T-cell (primary cell): Measurements from ENCODE around the gene BMP7. TPM values are rescaled to one million over a fixed set of nuclear protein-coding genes. Genes with fewer than 3 reads are reported as not detected.
A peak's percentile ranks its signal among the peaks of the same experiment; 100 is the strongest.

Experiments used
- ATAC-seq, 4 experiments: fragments of 200-7000 bp in 3 of 4; fragments of 150-1000 bp in 1 of 4; cut with Tn5 transposase; replicated peaks in 1 of 4; 1 replicate in 3 of 4; 2 replicates in 1 of 4; pipeline ENCODE4 v1.10.0; 2021; ENCODE audit warnings: moderate library complexity in 3 of 4, mild to moderate bottlenecking in 2 of 4, moderate number of reproducible peaks in 1 of 4
- CTCF ChIA-PET, 2 donors: fragments of 300-600 bp; sonication (Branson Sonifier 250); formaldehyde crosslinking; loops; one replicate each; lab custom pipeline; 2022; ENCODE audit warnings: antibody characterized with exemption in 2 of 2; lab: Charles Lee
- POLR2A ChIA-PET, 2 donors: fragments of 300-600 bp; sonication (Branson Sonifier 250); formaldehyde crosslinking; loops; one replicate each; lab custom pipeline; 2022; ENCODE audit warnings: antibody characterized with exemption in 2 of 2; lab: Charles Lee
- DNase-seq, 35 experiments: peaks; one replicate each; pipeline versions ENCODE4 v3.0.0 to v3.0.0-alpha.2; 2013 to 2023
- H3K27ac ChIP-seq: one replicate; pipeline ENCODE4 v1.5.1; 2013; ENCODE audit warnings: low read length
- H3K27me3 ChIP-seq, 2 experiments: replicated peaks in 1 of 2; 1 replicate in 1 of 2; 2 replicates in 1 of 2; pipeline versions ENCODE4 v1.6.1 to v1.7.0; 2013; ENCODE audit warnings: low read length in 1 of 2, mixed read lengths in 1 of 2; ENCODE audit not compliant: control insufficient read depth in 2 of 2, insufficient read depth in 2 of 2; ENCODE audit errors: extremely low read depth in 1 of 2
- H3K36me3 ChIP-seq, 2 donors: 1 replicate in 1 of 2; 2 replicates in 1 of 2; pipeline versions ENCODE4 v1.6.1 to v1.7.0; 2013; ENCODE audit warnings: low read length in 1 of 2; ENCODE audit not compliant: control insufficient read depth in 2 of 2, insufficient read depth in 1 of 2; ENCODE audit errors: extremely low read depth in 1 of 2
- H3K4me1 ChIP-seq, 2 experiments: 1 replicate in 1 of 2; 2 replicates in 1 of 2; pipeline versions ENCODE4 v1.6.1 to v1.7.0; 2013; ENCODE audit warnings: low read length in 2 of 2, mixed read lengths in 1 of 2; ENCODE audit not compliant: insufficient read depth in 2 of 2, control insufficient read depth in 1 of 2; ENCODE audit errors: extremely low read depth in 1 of 2
- H3K4me3 ChIP-seq, 2 donors: 1 replicate in 1 of 2; 2 replicates in 1 of 2; pipeline versions ENCODE4 v1.5.1 to v1.7.0; 2013; ENCODE audit warnings: mild to moderate bottlenecking in 2 of 2, low read length in 1 of 2, moderate library complexity in 1 of 2; ENCODE audit not compliant: control insufficient read depth in 1 of 2; ENCODE audit errors: extremely low read depth in 1 of 2
- H3K9me3 ChIP-seq: 2 replicates; pipeline ENCODE4 v1.7.0; 2013
- H3K27ac Mint-ChIP-seq, 2 donors: one replicate each; pipeline ENCODE4 v1.8.0; 2020 to 2021; ENCODE audit warnings: mild to moderate bottlenecking in 2 of 2, mixed read lengths in 2 of 2
- H3K27me3 Mint-ChIP-seq, 2 donors: one replicate each; pipeline ENCODE4 v1.8.0; 2021 to 2022; ENCODE audit warnings: mixed read lengths in 2 of 2
- H3K36me3 Mint-ChIP-seq: one replicate; pipeline ENCODE4 v1.8.0; 2021; ENCODE audit warnings: mixed read lengths
- H3K4me1 Mint-ChIP-seq, 3 donors: one replicate each; pipeline ENCODE4 v1.8.0; 2020 to 2022; ENCODE audit warnings: mixed read lengths in 3 of 3, mild to moderate bottlenecking in 1 of 3
- H3K4me3 Mint-ChIP-seq, 3 donors: one replicate each; pipeline ENCODE4 v1.8.0; 2020 to 2022; ENCODE audit warnings: mild to moderate bottlenecking in 3 of 3, mixed read lengths in 3 of 3, moderate library complexity in 3 of 3
- H3K9me3 Mint-ChIP-seq, 3 donors: one replicate each; pipeline ENCODE4 v1.8.0; 2020 to 2022; ENCODE audit warnings: mixed read lengths in 3 of 3
- WGBS: methylation state at CpG from one replicate; pipeline ENCODE4 v1.1.5; 2013; ENCODE audit warnings: missing lambda C conversion rate; ENCODE audit not compliant: insufficient coverage; 5-methylcytosine and 5-hydroxymethylcytosine counted together
- total RNA-seq, 35 experiments: library from RNA in 6 of 35; stranded (reverse) in 6 of 35; fragments of 120-200 nt in 1 of 35; gene quantifications; one replicate each; pipeline versions ENCODE4 v1.2.1 to v1.2.4 and lab custom pipeline; 2013 to 2026

BMP7 gene
- total RNA-seq, 5 donors from 2014 or later (not counting 1 experiment from before 2014, with no cell fraction given), result not detected

DNA sequence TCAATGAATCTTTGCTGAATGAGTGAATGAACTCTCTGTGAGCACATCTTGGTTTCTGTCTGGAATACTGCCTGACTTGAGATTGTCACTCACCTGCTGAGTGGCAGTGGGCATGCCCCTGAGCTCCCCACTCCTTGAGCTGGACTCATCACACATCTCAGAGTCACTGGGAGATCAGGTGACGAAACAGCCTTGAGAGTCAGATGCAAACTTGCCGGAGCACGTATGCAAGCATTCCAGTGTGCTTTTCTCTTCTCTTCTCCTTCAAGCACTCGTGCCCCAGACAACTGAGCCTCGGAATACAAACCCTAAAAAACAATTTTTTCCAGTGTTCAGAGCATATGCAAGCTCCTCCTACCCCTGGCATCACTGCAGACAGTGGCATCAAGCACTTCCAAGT lies 9.4 kb upstream of the BMP7 start:
- H3K4me1 ChIP-seq, result no peaks in the 10 kb centered on the region
- no peaks in the 10 kb centered on the region for H3K9me3 Mint-ChIP-seq
- DNase-seq, result no peak
- no peaks in the 10 kb centered on the region for H3K4me1 Mint-ChIP-seq
- no peak overlapping the region for H3K4me3 Mint-ChIP-seq
- ChIA-PET CTCF (no interaction called here), POLR2A (no interaction called here)
- no peaks in the 10 kb centered on the region for H3K36me3 Mint-ChIP-seq
- H3K27me3 ChIP-seq, result peaks cover 0 to 31% of the 10 kb centered on the region in 2 experiments
- ATAC-seq, result no peak
- H3K9me3 ChIP-seq, result no peaks in the 10 kb centered on the region
- no peaks in the 10 kb centered on the region for H3K36me3 ChIP-seq
- H3K4me3 ChIP-seq, result no peak overlapping the region
- 53% methylated on average over 5 of the region's 5 CpGs for WGBS
- no peak overlapping the region for H3K27ac Mint-ChIP-seq
- H3K27ac ChIP-seq, result no peak overlapping the region
- H3K27me3 Mint-ChIP-seq, result peaks cover 36 to 49% of the 10 kb centered on the region in 2 donors

DNA sequence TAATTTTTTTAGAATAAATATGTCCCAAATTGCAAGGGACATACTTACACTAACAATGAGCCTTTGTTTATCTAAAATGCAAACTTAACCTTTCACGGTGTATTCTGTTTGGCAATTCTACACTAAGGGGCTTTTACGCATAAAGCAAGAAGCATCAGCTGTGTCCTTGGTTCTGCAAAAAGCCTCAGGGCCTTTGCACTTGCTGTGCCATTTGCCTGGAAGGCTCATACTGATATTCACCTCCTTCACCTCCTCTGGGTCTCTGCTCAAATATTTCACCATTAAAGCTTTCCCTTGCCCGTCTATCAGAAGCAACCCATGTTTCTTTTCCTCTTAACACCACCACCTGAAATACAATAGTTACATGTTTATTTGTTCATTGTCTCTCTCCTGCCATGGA lies 8.9 kb upstream of the BMP7 start:
- Mint-ChIP-seq H3K4me1 (no peaks in the 10 kb centered on the region), H3K27ac (no peak overlapping the region), H3K36me3 (no peaks in the 10 kb centered on the region), H3K4me3 (no peak overlapping the region), H3K27me3 (peaks cover 38 to 49% of the 10 kb centered on the region in 2 donors), H3K9me3 (no peaks in the 10 kb centered on the region)
- H3K4me3 ChIP-seq, result no peak overlapping the region
- ATAC-seq (no peak), DNase-seq (no peak)
- CTCF ChIA-PET, result no interaction called here
- H3K9me3 ChIP-seq, result no peaks in the 10 kb centered on the region
- H3K36me3 ChIP-seq, result no peaks in the 10 kb centered on the region
- 100% methylated on average over 2 of the region's 3 CpGs for WGBS
- POLR2A ChIA-PET, result no interaction called here
- H3K27me3 ChIP-seq, result peaks cover 0 to 33% of the 10 kb centered on the region in 2 experiments
- H3K4me1 ChIP-seq, result no peaks in the 10 kb centered on the region
- H3K27ac ChIP-seq, result no peak overlapping the region

DNA sequence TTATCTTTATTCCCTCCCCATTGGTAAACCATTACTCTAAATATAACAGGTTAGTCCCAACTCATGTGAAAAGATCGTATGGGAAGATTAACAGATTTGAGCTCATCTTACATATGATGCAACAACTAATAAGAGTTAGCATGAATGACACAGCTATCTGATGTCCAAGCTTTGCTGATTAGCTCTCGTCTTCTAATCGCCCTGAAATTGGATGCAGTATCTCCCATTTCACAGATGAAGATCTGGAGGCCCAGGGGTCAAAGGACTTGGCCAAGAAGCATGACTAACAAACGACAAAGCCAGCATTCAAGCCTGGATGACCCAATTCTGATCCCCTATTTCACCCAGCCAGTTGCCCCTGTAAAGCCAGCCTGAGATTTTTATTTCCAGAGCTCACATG lies 8.4 kb upstream of the BMP7 start:
- H3K36me3 Mint-ChIP-seq, result no peaks in the 10 kb centered on the region
- Histone ChIP-seq H3K9me3 (no peaks in the 10 kb centered on the region), H3K27me3 (peaks cover 0 to 30% of the 10 kb centered on the region in 2 experiments), H3K36me3 (no peaks in the 10 kb centered on the region), H3K4me3 (no peak overlapping the region), H3K27ac (no peak overlapping the region), H3K4me1 (no peaks in the 10 kb centered on the region)
- no peak for ATAC-seq
- 61% methylated on average over 3 of the region's 4 CpGs for WGBS
- no peak for DNase-seq
- no peaks in the 10 kb centered on the region for H3K9me3 Mint-ChIP-seq
- H3K27ac Mint-ChIP-seq, result peak overlapping the region in 1 of 2 donors; percentile 60
- H3K27me3 Mint-ChIP-seq, result peaks cover 41 to 48% of the 10 kb centered on the region in 2 donors
- ChIA-PET POLR2A (no interaction called here), CTCF (no interaction called here)
- H3K4me3 Mint-ChIP-seq, result no peak overlapping the region
- H3K4me1 Mint-ChIP-seq, result no peaks in the 10 kb centered on the region

DNA sequence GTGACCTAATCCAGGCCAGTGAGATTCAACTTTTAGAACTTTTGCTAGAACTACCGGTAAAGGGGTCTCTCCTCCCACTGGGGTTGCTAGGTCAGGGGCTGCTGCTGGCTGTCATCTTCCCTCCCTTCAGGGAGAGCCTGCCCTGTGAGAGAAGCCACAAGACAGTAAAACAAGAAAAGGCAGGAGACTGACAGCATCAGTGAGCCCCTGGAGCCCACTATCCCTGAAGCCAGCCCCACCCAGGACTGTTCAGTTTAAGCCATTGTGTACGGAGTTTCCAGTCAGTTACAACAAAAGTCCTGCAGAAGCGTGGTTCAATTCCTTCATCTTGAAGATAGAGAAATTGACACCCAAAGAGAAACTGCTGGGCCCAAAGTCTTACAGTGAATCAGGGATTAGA lies 7.9 kb upstream of the BMP7 start:
- no peak overlapping the region for H3K27ac Mint-ChIP-seq
- CTCF ChIA-PET, result no interaction called here
- POLR2A ChIA-PET, result no interaction called here
- H3K9me3 Mint-ChIP-seq, result no peaks in the 10 kb centered on the region
- no peak overlapping the region for H3K4me3 ChIP-seq
- no peaks in the 10 kb centered on the region for H3K4me1 Mint-ChIP-seq
- H3K4me1 ChIP-seq, result no peaks in the 10 kb centered on the region
- H3K27ac ChIP-seq, result no peak overlapping the region
- H3K27me3 ChIP-seq, result peaks cover 0 to 35% of the 10 kb centered on the region in 2 experiments
- H3K36me3 ChIP-seq, result no peaks in the 10 kb centered on the region
- H3K9me3 ChIP-seq, result no peaks in the 10 kb centered on the region
- no peak for ATAC-seq
- WGBS, result 68% methylated on average over 3 of the region's 3 CpGs
- peaks cover 47 to 52% of the 10 kb centered on the region in 2 donors for H3K27me3 Mint-ChIP-seq
- H3K4me3 Mint-ChIP-seq, result no peak overlapping the region
- H3K36me3 Mint-ChIP-seq, result no peaks in the 10 kb centered on the region
- DNase-seq, result no peak

DNA sequence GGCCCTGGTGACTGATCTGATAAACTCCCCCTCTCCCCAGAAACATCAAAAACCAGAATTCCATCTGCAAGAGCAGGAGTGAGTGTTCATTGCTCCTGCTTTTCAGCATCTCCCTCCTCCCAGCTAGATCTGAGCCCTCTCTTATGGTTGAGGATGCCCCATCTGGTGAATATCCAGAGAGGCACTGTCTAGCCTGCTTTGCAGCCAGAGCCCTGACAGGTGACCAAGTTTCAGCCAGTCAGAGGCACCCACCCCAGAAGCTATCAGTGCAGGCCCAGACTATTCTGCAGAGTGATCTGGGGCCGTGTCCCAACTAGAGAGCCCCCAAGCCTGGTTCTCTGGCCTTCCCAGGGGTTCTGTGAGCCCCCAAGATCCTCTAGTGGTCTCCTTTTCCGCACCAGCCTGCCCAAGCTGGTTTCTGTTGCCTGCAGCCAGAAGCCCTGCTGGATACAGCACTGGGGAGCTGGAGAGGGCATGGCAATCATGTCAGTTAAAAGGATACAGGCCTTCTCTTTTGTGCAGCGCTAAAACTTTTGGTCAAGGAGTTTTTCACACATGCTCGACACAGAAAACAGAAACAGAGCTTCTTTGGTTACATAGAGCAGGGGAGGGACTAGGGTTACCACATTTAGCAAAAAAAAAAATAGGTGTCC lies 6.6 kb upstream of the BMP7 start:
- no peaks in the 10 kb centered on the region for H3K4me1 Mint-ChIP-seq
- Histone ChIP-seq H3K27me3 (peaks cover 4 to 48% of the 10 kb centered on the region in 2 experiments), H3K4me1 (no peaks in the 10 kb centered on the region), H3K27ac (no peak overlapping the region), H3K36me3 (no peaks in the 10 kb centered on the region), H3K9me3 (no peaks in the 10 kb centered on the region), H3K4me3 (no peak overlapping the region)
- DNase-seq, result no peak
- no peak overlapping the region for H3K27ac Mint-ChIP-seq
- ChIA-PET POLR2A (no interaction called here), CTCF (no interaction called here)
- peaks cover 54 to 59% of the 10 kb centered on the region in 2 donors for H3K27me3 Mint-ChIP-seq
- H3K4me3 Mint-ChIP-seq, result no peak overlapping the region
- H3K9me3 Mint-ChIP-seq, result no peaks in the 10 kb centered on the region
- 24% methylated on average over 2 of the region's 4 CpGs for WGBS
- H3K36me3 Mint-ChIP-seq, result no peaks in the 10 kb centered on the region
- no peak for ATAC-seq

DNA sequence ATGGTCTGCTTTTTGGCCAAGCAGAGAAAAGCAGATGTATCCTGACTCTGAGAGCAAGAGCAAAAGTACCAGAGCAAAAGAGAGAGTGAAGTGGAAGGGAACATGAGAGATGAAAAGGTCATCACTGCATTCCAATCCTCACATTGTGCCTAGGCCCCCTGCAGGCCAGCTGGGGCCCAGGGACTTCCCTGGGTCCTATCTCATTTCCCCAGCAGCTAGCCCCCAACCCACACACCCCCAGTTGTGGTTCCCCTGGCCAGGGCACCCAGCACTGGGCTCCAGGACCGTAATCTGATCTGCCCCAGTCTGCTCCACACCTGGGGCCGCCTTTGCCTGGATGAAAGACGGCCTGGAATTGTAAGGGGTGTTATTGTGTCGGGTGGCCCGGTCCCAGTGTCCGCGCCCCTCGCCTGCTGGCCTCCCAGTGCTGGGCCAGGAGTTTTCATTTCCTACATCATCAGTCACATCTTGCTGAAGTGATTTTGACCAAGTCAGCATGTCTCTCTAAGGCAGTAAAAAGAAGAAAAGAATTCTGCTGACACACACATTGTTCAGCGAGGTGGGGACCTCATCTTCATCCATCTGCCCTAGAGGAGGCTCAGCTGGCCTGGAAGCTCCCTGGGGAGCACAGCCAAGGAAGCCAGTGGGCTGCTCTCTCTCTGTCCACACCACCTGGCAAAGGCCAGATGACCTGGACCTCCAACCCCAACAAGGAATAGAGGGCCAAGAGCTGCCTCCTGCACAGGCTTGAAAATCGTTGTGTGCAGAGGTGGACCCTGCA lies 4.0 kb upstream of the BMP7 start:
- CTCF ChIA-PET, result no interaction called here
- no peak overlapping the region for H3K4me3 ChIP-seq
- H3K9me3 ChIP-seq, result no peaks in the 10 kb centered on the region
- H3K27me3 ChIP-seq, result peaks cover 4 to 62% of the 10 kb centered on the region in 2 experiments
- H3K36me3 ChIP-seq, result no peaks in the 10 kb centered on the region
- WGBS, result 40% methylated on average over 1 of the region's 10 CpGs
- H3K4me1 Mint-ChIP-seq, result peaks cover 0 to 3% (median 3%) of the 10 kb centered on the region in 3 donors
- no peak overlapping the region for H3K4me3 Mint-ChIP-seq
- no peaks in the 10 kb centered on the region for H3K9me3 Mint-ChIP-seq
- no peak overlapping the region for H3K27ac Mint-ChIP-seq
- POLR2A ChIA-PET, result no interaction called here
- no peaks in the 10 kb centered on the region for H3K36me3 Mint-ChIP-seq
- H3K4me1 ChIP-seq, result no peaks in the 10 kb centered on the region
- DNase-seq, result no peak
- peaks cover 55 to 58% of the 10 kb centered on the region in 2 donors for H3K27me3 Mint-ChIP-seq
- H3K27ac ChIP-seq, result no peak overlapping the region
- ATAC-seq, result no peak
